HEK293T (cell line): ENCODE data around the gene PTTG1.

Experiments
- CTCF ChIA-PET: fragments of 350-600 bp; formaldehyde crosslinking; extraction: SDS; loops from one replicate; lab custom pipeline; 2021; ENCODE audit warnings: antibody characterized with exemption, inconsistent platforms; lab: Yijun Ruan, JAX
- POLR2A ChIA-PET: fragments of 350-600 bp; formaldehyde crosslinking; extraction: SDS; loops from one replicate; lab custom pipeline; 2020; ENCODE audit warnings: antibody characterized with exemption, inconsistent platforms; lab: Yijun Ruan, JAX
- DNase-seq: peaks from one replicate; pipeline ENCODE4 v3.0.0; 2012; ENCODE audit warnings: mixed read lengths; ENCODE audit errors: extremely low spot score
- ARNT ChIP-seq: fragments of 450-650 bp; IDR thresholded peaks from 2 replicates; pipeline ENCODE4 v1.6.1; 2017; ENCODE audit warnings: mild to moderate bottlenecking
- BHLHE40 ChIP-seq: fragments of 450-650 bp; IDR thresholded peaks from 2 replicates; pipeline ENCODE4 v1.6.1; 2016; ENCODE audit warnings: mild to moderate bottlenecking, moderate library complexity, borderline replicate concordance
- CTBP1 ChIP-seq: fragments of 450-650 bp; IDR thresholded peaks from 2 replicates; pipeline ENCODE4 v1.6.1; 2016; ENCODE audit warnings: borderline replicate concordance
- ELF4 ChIP-seq: fragments of 450-650 bp; IDR thresholded peaks from 2 replicates; pipeline ENCODE4 v1.6.1; 2017; ENCODE audit warnings: antibody characterized with exemption
- FOXA1 ChIP-seq: fragments of 450-650 bp; IDR thresholded peaks from 2 replicates; pipeline ENCODE4 v1.6.1; 2016; ENCODE audit warnings: mild to moderate bottlenecking
- FOXK2 ChIP-seq: fragments of 450-650 bp; IDR thresholded peaks from 2 replicates; pipeline ENCODE4 v1.6.1; 2016; ENCODE audit warnings: mild to moderate bottlenecking
- FOXM1 ChIP-seq: fragments of 450-650 bp; IDR thresholded peaks from 2 replicates; pipeline ENCODE4 v1.6.1; 2017; ENCODE audit warnings: mild to moderate bottlenecking, borderline replicate concordance
- HDGF ChIP-seq: fragments of 450-650 bp; IDR thresholded peaks from 2 replicates; pipeline ENCODE4 v1.6.1; 2017; ENCODE audit warnings: antibody characterized with exemption, borderline replicate concordance
- L3MBTL2 ChIP-seq: fragments of 450-650 bp; conservative IDR thresholded peaks from 2 replicates; pipeline ENCODE4 v1.6.1; 2016; ENCODE audit warnings: mild to moderate bottlenecking
- LEF1 ChIP-seq: fragments of 450-650 bp; IDR thresholded peaks from 2 replicates; pipeline ENCODE4 v1.6.1; 2017; ENCODE audit warnings: mild to moderate bottlenecking, borderline replicate concordance
- NFRKB ChIP-seq: fragments of 450-650 bp; IDR thresholded peaks from 2 replicates; pipeline ENCODE4 v1.6.1; 2016; ENCODE audit warnings: mild to moderate bottlenecking, moderate library complexity
- PKNOX1 ChIP-seq: fragments of 450-650 bp; IDR thresholded peaks from 2 replicates; pipeline ENCODE4 v1.6.1; 2016
- SP1 ChIP-seq: fragments of 450-650 bp; IDR thresholded peaks from 2 replicates; pipeline ENCODE4 v1.6.1; 2017
- SUZ12 ChIP-seq: fragments of 450-650 bp; IDR thresholded peaks from 2 replicates; pipeline ENCODE4 v1.6.1; 2016; ENCODE audit warnings: mild to moderate bottlenecking
- TARDBP ChIP-seq: fragments of 450-650 bp; IDR thresholded peaks from 2 replicates; pipeline ENCODE4 v1.6.1; 2016
- ZNF384 ChIP-seq: fragments of 450-650 bp; IDR thresholded peaks from 2 replicates; pipeline ENCODE4 v1.6.1; 2016

Gene PTTG1

DNA sequence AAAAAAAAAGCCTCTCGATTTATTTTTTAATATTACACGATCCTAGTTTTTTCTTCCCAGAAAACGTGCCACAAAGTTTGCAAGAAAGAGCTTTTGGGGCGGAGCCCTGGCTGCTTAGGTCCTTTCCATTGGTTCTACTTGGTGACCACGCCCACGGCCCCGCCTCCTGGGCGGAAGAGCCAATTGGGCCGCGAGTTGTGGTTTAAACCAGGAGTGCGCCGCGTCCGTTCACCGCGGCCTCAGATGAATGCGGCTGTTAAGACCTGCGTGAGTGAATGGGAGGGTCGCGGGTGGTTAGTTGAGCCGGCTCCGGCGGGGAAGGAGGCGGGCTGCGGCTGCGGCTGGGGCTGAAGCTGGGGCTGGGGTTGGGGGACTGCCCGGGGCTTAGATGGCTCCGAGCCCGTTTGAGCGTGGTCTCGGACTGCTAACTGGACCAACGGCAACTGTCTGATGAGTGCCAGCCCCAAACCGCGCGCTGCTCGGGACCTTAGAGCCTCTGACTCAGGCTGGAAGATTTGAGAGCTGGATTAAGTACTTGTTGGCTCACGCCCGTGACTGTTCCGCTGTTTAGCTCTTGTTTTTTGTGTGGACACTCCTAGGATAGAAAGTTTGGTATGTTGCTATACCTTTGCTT, at the start of gene PTTG1:
TSS of gene PTTG1 (plus strand) at position 231 of the 634 bp plus-strand sequence. CDS start 458 bp downstream, outside the sequence.
- peak; percentile 91 for DNase-seq

GRCh38 chr5:160375166-160375565, 46.5 kb upstream of the PTTG1 start:
- ChIA-PET CTCF (no interaction called here), POLR2A (no interaction called here)
- TF ChIP-seq HDGF (no peak), FOXM1 (no peak), ARNT (no peak), FOXA1 (no peak), FOXK2 (no peak), PKNOX1 (no peak), BHLHE40 (no peak), ZNF384 (no peak), CTBP1 (no peak), L3MBTL2 (no peak), LEF1 (no peak), SUZ12 (no peak), TARDBP (no peak), ELF4 (no peak), SP1 (no peak), NFRKB (no peak)
- no peak for DNase-seq

More for the DNA sequence above, at the start of gene PTTG1:
- POLR2A ChIA-PET = interaction anchor here (0.7 to 1.7 kb wide), 9 partner anchors 8 to 64 kb away, joined by 3 to 6 read pairs (median 4); no protein-coding TSS in a partner anchor
- CTCF ChIA-PET = interaction anchor here (1.0 to 1.4 kb wide), 3 partner anchors 14 to 400 kb away, joined by 3 to 12 read pairs (median 3); no protein-coding TSS in a partner anchor
- TF ChIP-seq CTBP1 = no peak
- 0 out of 2 replicates have a peak, but pooled peaks have one; percentile 30 for TF ChIP-seq L3MBTL2
- TF ChIP-seq FOXM1 = peak; percentile 97
- TF ChIP-seq ELF4 = peak; percentile 26; the same call in 1 of the 2 replicates

GRCh38 chr5:160375701-160376100, 46.0 kb upstream of the PTTG1 start:
- ChIA-PET POLR2A (no interaction called here), CTCF (interaction anchor here (1.1 kb wide), 1 partner anchor 15 kb away, joined by 3 read pairs; no protein-coding TSS in a partner anchor)
- TF ChIP-seq ZNF384 (no peak), SUZ12 (no peak), HDGF (no peak), FOXK2 (no peak), L3MBTL2 (no peak), CTBP1 (no peak), SP1 (no peak), TARDBP (no peak), FOXA1 (no peak), ARNT (no peak)
- no peak for DNase-seq

GRCh38 chr5:160376416-160376815, 45.2 kb upstream of the PTTG1 start:
- CTCF ChIA-PET = interaction anchor here (1.1 kb wide), 1 partner anchor 15 kb away, joined by 3 read pairs; no protein-coding TSS in a partner anchor
- POLR2A ChIA-PET = no interaction called here
- TF ChIP-seq LEF1 = no peak
- TF ChIP-seq HDGF = no peak
- no peak for TF ChIP-seq ARNT
- TF ChIP-seq PKNOX1 = no peak
- TF ChIP-seq SUZ12 = no peak
- TF ChIP-seq CTBP1 = no peak
- no peak for TF ChIP-seq BHLHE40
- TF ChIP-seq L3MBTL2 = no peak
- no peak for TF ChIP-seq FOXM1
- no peak for TF ChIP-seq FOXA1
- no peak for TF ChIP-seq ELF4
- no peak for TF ChIP-seq ZNF384
- TF ChIP-seq NFRKB = no peak
- TF ChIP-seq TARDBP = no peak
- no peak for TF ChIP-seq SP1
- no peak for TF ChIP-seq FOXK2
- DNase-seq = no peak

- ChIA-PET CTCF (no interaction called here), POLR2A (no interaction called here)
- TF ChIP-seq PKNOX1 (no peak), ARNT (no peak), ELF4 (no peak), BHLHE40 (no peak), CTBP1 (no peak), FOXK2 (no peak), LEF1 (no peak), HDGF (no peak), TARDBP (no peak), SP1 (no peak)
- no peak for DNase-seq
Measured at GRCh38 chr5:160377651-160378050, 44.0 kb upstream of the PTTG1 start.

- ChIA-PET POLR2A (interaction anchor here (1.1 kb wide), 1 partner anchor 8 kb away, joined by 3 read pairs; the partner anchor contains the start of gene C1QTNF2), CTCF (no interaction called here)
- TF ChIP-seq ZNF384 (no peak), FOXK2 (no peak), TARDBP (no peak), LEF1 (no peak), FOXA1 (no peak), SP1 (no peak), HDGF (no peak), BHLHE40 (no peak), CTBP1 (no peak), ELF4 (no peak), PKNOX1 (no peak), NFRKB (no peak), L3MBTL2 (no peak)
- no peak for DNase-seq
Measured at GRCh38 chr5:160378330-160378729, 43.3 kb upstream of the PTTG1 start.
